AG08395 (cell line): ENCODE results near the gene ALDH1L1.

ENCODE experiments used
- DNase-seq: peaks from one replicate; pipeline ENCODE4 v3.0.0; 2012; ENCODE audit warnings: mixed read lengths, low spot score

Gene ALDH1L1

GRCh38 chr3:126180477-126181397 is at the start of gene ALDH1L1:
ALDH1L1 (minus strand) TSS chr3:126180586; CDS start chr3:126160979, 19,607 bp downstream.
- DNase-seq = no peak

DNA sequence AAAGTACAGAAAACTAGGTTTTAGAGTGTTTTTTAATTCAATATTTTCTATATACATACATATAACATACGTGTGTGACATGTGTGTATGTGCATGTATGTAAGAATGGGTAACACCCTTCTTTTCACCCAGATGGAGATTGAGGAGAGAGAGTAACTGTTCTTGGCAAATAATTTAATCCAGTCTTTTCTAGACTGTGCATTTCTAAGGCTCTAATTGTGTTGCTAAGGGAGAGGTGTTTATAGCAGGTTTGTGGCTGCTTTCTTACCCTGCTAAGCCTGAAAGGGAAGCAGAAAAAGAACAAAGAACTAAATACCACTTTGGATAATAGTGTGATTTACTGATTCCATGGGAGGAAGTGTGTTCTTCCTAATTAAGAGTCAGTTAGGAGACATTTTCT is 46.0 kb upstream of the ALDH1L1 start:
- DNase-seq = no peak

DNA sequence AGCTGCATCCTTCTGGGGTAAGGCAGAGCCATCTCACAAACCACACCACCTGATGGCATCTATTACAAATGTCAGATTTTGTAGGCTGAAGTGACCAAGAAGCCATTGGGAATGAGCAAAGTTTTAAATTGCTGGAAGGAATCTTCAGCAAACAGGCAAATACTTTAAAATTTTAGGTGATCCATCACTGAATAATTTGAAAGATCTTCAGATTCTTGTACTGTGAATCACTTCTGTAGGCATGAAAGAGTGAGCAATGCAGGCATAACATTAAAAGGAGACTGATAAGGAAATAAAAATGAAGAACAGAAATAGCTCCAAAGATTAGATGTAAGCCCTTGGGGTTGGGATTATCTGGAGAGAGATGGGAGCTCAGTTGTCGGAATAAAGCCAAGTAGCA is 36.0 kb upstream of the ALDH1L1 start:
- peak; percentile 60 for DNase-seq

GRCh38 chr3:126213379-126214028 is 33.1 kb upstream of the ALDH1L1 start:
- no peak for DNase-seq

- peak; percentile 61 for DNase-seq
Observed at GRCh38 chr3:126212620-126213378, 32.4 kb upstream of the ALDH1L1 start.

DNA sequence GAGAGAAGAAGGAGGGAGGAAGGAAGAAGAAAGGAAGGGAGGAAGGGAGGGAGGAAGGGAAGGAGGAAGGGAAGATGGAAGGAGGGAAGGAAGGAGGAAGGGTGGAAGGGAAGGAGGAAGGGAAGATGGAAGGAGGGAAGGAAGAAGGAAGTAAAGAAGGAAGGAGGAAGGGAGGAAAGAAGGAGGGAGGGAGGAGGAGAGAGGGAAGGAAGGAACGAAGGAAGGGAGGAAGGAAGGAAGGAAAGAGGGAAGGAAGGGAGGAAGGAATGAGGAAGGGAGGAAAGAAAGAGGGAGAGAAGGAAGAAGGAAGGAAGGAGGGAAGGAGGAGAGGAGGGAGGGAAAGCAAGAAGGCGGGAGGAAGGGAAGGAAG is 31.8 kb upstream of the ALDH1L1 start:
- DNase-seq = no peak

DNA sequence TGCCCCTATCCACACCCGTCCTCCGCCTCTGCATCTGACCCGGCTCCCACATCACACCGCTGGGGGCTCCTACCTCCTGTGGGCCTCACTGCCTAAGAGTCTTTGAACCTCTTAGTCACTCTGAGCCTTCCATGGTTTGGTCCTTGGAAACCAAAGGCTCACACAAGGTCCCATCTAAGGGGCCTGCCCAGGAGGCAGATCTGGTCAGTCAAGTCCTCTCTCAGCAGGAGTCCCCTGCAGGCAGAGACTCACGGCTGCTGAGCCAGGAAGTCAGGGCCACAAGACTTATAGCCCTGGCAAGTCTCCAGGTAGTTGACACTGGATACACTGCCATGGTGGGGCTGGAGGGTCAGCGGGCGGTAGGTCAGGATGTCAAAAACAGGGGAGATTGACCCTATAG is 31.2 kb upstream of the ALDH1L1 start:
- DNase-seq = no peak

- DNase-seq = no peak
Observed at GRCh38 chr3:126210606-126211005, 30.2 kb upstream of the ALDH1L1 start.

- DNase-seq = no peak
Observed at GRCh38 chr3:126209741-126210140, 29.4 kb upstream of the ALDH1L1 start.

DNA sequence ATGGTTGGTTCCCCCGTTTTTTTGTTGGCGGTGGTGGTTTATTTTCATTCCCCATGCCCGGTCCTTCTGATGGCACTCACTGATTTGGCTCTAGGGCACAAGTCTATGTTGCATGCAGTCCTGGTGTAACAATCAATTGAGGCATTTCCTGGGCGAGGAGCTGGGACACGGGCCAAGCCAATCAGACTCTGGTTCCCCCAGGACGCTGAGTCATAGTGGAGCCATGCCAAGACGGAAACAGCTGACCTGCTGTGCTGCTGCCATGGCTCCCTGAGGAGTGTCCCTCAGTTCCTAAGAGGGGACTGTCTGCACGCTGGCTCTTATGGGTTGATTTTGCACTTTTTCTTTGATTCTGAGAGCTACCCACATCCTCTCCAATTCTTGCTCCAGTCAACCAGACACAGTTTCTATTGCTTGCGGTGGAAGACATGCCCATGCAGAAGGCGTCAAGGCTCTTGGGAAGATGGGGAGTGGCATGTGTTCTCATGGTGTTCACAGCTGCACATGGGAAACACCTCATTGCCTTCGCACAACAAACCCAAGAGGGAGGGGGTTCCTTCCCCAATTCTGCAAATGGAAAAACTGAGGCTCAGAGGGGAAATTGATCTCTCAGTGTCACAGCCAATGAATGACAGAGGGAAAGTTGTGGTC is 28.3 kb upstream of the ALDH1L1 start:
- DNase-seq = peak; percentile 73

DNA sequence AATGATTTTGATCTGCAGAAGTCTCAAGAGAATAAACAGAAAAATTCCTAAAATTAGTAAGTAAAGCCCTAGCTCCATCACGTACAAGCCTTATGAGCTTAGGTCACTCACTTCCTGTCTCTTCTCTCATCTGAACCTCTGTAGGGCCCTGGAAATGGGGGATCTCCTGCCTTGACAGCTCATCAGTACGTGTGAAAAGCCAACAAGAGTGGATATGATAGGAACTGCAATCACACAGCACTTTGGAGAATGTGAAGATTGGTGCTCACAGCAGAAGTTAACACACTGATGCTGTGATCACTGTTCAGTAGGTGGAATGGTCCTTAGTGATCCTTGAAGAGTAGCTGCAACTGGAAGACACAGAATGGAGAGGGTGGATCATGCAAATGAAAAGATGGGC is 27.8 kb upstream of the ALDH1L1 start:
- no peak for DNase-seq

- no peak for DNase-seq
Observed at GRCh38 chr3:126207166-126207565, 26.8 kb upstream of the ALDH1L1 start.

DNA sequence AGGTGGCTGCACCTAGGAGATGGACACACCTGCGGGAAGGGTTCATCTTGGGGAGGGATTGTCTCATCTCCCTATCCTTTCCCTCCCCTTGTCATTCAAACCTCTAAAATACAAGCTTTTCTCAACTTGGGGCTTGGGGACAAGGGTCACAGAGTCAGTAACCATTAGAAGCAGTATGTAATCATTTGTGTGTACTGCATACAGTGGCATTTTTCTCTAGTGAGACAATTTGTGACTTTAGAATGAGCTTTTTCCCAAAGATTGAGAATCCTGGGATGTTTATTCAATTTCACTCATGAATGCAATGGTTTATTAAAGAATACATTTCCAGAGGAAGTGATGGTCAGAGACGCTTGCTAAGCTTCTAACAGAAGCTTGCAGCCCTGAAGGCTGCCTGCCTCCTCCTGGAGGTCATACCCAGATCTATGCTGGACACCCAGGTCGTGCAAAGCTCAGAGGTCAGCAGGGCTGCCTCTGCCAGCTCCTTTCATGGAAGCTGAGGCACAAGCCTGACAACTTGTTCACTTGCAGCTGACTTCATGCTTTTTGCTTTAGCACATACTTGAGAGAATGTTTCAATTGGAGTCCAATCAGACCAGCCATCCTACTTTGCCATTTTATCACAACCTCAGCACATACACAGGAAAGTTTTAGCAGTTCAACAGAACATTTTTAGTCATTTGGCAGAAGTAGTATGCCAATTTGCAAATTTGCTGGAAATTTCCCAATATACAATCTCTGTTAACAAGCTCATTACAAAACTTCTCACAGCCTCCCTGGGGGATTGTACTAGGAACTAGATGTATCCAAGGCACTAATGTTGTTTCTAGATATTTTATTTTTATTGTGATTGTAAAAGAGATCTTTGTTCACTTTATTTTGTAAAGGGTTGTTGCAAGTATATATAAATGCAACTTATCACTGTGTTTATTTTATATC is 25.6 kb upstream of the ALDH1L1 start:
- no peak for DNase-seq

- DNase-seq = no peak
Observed at GRCh38 chr3:126202680-126203079, 22.3 kb upstream of the ALDH1L1 start.

GRCh38 chr3:126202276-126202675 is 21.9 kb upstream of the ALDH1L1 start:
- DNase-seq = no peak

DNA sequence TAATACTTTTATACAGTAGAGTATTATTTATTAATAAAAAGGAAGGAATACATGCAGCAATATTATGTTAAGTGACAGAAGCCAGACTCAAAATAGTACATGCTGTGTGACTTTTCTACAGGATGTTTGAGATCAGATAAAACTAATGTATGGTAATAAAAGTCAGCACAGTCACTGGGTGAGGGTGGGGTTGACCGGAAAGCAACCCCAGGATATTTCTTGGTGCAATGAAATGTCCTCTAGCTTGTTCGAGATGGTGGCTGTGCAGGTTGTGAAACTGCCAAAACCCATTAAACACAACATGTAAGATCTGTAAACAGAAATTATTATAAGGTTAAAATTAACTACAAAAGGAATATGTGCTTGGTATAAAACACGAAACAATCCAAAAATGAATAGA is 20.8 kb upstream of the ALDH1L1 start:
- no peak for DNase-seq

GRCh38 chr3:126200534-126200933 is 20.1 kb upstream of the ALDH1L1 start:
- no peak for DNase-seq

DNA sequence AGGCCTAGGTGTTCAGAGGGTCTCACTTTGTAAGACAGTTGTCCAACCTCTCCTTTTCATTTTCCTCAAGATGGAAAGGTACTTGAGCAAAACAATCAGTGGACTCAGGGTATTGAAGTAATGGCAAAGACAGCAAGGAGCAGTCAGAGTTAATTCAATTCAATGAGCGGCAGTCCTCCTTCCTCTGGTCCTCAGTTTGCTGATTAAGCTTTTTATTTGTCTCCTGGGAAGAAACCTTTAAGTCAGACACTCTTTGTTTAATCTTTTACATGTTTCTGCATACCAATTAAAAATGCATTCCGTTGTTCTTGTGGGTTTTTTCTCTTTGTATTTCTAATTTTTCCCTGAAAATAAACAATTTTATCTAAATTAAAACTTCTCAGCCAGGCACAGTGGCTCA is 18.9 kb upstream of the ALDH1L1 start:
- no peak for DNase-seq

DNA sequence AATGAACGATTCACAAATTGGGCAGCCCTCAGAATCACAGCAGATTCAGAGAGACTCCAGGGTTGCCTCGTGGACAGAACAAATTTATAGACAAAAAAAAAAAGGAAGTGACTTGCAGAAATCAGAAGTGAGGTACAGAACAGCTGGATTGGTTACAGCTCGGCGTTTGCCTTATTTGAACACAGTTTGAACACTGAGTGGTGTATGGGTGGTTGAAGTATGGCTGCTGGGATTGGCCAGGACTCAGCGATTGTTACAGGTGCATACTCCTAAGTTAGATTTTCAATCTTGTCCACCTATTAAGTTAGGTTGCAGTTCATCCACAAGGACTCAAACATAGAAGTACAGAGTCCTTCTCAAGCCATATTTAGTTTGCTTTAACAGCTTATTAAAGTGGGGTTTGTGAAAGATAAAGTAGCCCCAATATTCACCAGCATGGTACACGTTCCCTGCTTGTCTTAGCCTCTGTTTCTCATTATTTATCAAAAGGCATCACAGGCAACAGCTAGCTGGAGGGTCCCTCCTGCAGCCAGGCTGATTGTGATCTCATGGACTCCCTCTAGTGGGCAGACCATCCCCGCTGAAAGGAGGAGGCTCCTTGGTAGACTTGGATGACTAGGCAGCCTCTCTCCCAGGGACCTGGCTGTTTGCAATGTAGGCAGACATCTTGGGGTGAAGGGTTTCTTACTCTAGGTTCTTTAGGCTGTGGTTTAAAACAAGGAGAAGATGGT is 17.6 kb upstream of the ALDH1L1 start:
- DNase-seq = peak; percentile 88

GRCh38 chr3:126197343-126197742 is 17.0 kb upstream of the ALDH1L1 start:
- no peak for DNase-seq
